Stimulated activated naive B cell treated with anti-CD40 and anti-IgM and Interleukin-4, amounts not matched to agents 10 μg/mL and 1 μg/mL and 100 μg/mL, for 72 hours (primary cell): ENCODE results near the gene ZFP62.
"Not testable (repeated sequence)": the region's sequence is repeated elsewhere in the genome, so short reads cannot be mapped to it uniquely, and the experiment has no call there.

Source experiments
- ATAC-seq, 2 donors: fragments of 150-1000 bp; cut with Tn5 transposase; replicated peaks; 2 replicates each; pipeline ENCODE4 v1.10.0; 2021; ENCODE audit warnings: moderate library complexity in 1 of 2
- DNase-seq: peaks from one replicate; pipeline ENCODE4 v3.0.0; 2021
- H3K27ac Mint-ChIP-seq: one replicate; pipeline ENCODE4 v1.8.0; 2022; ENCODE audit warnings: mild to moderate bottlenecking, mixed read lengths
- H3K27me3 Mint-ChIP-seq, 2 donors: one replicate each; pipeline ENCODE4 v1.8.0; 2022; ENCODE audit warnings: mixed read lengths in 2 of 2
- H3K36me3 Mint-ChIP-seq, 2 donors: one replicate each; pipeline ENCODE4 v1.8.0; 2022; ENCODE audit warnings: mixed read lengths in 2 of 2, mild to moderate bottlenecking in 1 of 2
- H3K4me1 Mint-ChIP-seq, 2 donors: one replicate each; pipeline ENCODE4 v1.8.0; 2022; ENCODE audit warnings: mixed read lengths in 2 of 2, mild to moderate bottlenecking in 1 of 2
- H3K4me3 Mint-ChIP-seq, 2 donors: one replicate each; pipeline ENCODE4 v1.8.0; 2022; ENCODE audit warnings: mild to moderate bottlenecking in 2 of 2, mixed read lengths in 2 of 2, moderate library complexity in 1 of 2
- H3K9me3 Mint-ChIP-seq, 2 donors: one replicate each; pipeline ENCODE4 v1.8.0; 2022; ENCODE audit warnings: mixed read lengths in 2 of 2, mild to moderate bottlenecking in 1 of 2

The ZFP62 gene

DNA sequence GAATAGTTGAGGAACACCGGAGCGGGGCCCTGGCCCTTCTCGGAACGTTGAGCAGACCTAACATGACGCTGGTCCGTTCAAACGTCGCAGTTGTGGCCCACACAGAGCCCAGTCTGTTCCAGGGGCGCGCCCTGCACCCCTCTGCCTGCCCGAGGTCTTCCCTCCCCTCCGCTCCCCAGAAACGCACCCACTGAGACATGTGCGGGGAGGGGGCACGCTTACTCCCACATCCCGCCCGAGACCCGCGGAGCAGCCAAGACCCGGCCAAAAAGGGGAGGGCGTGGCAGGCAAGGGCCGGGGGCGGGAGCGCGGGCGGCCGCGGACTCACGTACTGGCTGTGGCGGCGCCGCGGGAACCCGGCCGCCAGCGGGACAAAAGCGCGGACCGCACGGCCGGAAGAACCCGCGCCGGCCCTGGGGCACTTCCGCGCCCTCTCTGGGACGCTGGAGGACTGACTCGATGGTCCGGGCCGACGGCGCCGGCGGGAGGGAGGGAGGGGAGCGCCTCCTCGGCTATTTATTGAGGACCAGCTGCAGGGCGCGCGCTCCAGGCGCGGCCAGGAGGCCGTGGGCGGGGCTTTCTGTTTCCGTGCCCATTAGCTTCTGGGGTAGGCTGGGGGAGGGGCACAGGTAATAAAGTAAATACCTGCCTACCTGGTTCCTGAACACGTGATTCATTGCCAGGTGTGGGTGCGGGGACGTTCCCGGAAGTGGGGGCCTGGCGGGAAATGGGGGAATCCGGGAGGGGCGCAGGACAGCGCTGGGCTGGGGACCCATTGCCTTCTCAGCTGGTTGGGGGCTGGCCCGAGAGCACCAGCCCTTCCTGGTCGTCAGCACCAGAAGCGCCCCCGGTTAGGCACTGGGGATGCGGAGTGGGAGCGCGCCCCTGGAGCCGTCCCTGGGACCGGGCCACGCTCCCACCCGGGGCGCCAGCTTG lies at the start of gene ZFP62:
TSS of gene ZFP62 (minus strand) at position 390 of the 936 bp plus-strand sequence. CDS start at position 333, 57 bp downstream.
- H3K27ac Mint-ChIP-seq: peak within 1 kb of the TSS; percentile 92
- H3K27me3 Mint-ChIP-seq: peaks cover 0 to 4% of the 10 kb centered on the region in 2 donors
- ATAC-seq: peak; percentile 88 to 90
- no peaks in the 10 kb centered on the region for H3K9me3 Mint-ChIP-seq
- H3K36me3 Mint-ChIP-seq: peaks cover 8 to 20% of the 10 kb centered on the region in 2 donors
- DNase-seq: peak; percentile 88
- peaks cover 13 to 33% of the 10 kb centered on the region in 2 donors for H3K4me1 Mint-ChIP-seq
- peak within 1 kb of the TSS; percentile 87 to 96 for H3K4me3 Mint-ChIP-seq

DNA sequence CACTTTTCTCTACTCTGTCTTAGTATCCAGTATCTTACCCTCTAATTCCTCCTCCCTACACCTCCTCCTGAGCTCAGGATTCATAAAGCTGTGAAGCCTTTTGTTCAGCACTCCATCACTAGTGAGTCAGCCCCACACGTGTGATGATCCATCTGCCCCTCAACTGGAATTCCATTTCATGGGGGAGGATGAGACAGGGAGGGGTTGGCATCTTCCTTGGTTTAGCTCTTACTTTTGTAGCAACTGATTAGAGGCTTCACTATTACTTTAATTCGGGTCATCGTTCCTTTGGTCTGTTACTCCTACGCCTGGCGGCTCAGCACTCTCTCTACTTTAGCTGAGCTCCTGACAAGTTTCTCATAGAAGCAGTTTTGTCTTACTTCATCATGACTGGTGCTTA lies 49.7 kb upstream of the ZFP62 start:
- Mint-ChIP-seq H3K4me1 (no peaks in the 10 kb centered on the region), H3K36me3 (no peaks in the 10 kb centered on the region), H3K27me3 (peaks cover 30 to 32% of the 10 kb centered on the region in 2 donors), H3K27ac (no peak overlapping the region), H3K4me3 (no peak overlapping the region), H3K9me3 (peaks cover 0 to 1% of the 10 kb centered on the region in 2 donors)
- no peak for DNase-seq
- no peak for ATAC-seq

DNA sequence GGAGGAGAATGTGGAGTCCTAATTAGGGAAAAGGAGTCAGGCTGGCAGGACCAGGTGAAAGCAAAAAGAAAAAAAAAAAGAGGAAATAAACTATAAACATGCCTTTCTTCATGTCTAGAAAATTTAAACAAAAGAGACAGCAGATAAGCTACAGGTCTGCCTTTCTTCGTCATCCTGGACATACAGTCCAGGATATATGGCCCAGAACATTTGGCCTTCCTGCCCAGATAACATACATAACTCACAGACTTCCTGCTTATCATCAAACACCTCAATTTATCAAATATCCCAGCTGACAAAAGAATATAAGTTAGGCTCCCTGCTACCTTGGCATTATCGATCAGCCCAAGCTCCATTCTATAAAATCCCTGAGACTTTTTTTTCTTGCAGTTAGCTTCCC lies 49.1 kb upstream of the ZFP62 start:
- Mint-ChIP-seq H3K4me3 (no peak overlapping the region), H3K27me3 (peaks cover 27 to 32% of the 10 kb centered on the region in 2 donors), H3K36me3 (no peaks in the 10 kb centered on the region), H3K4me1 (no peaks in the 10 kb centered on the region), H3K9me3 (peaks cover 0 to 2% of the 10 kb centered on the region in 2 donors), H3K27ac (no peak overlapping the region)
- ATAC-seq (no peak), DNase-seq (no peak)

DNA sequence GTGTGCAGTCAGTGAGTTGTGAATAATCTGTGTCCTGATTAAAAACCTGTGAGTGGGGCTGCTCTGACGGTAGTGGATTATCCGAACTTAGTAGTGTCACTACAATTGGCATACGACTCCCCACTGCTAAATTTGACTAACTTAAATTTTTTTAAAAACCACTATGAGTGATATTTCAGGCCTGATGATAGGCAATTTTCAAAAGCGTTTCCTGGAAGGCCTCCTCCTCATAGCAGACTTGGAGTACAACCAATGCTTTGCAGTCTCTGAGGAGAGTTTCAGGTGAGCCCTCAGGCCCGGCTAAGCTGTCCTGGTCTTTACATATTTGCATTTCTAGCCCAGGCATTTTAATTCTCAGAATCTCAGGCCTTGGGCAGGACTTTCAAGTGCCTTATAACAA lies 48.7 kb upstream of the ZFP62 start:
- Mint-ChIP-seq H3K27me3 (peaks cover 27 to 32% of the 10 kb centered on the region in 2 donors), H3K27ac (no peak overlapping the region), H3K4me3 (no peak overlapping the region), H3K4me1 (no peaks in the 10 kb centered on the region), H3K9me3 (peaks cover 0 to 2% of the 10 kb centered on the region in 2 donors), H3K36me3 (no peaks in the 10 kb centered on the region)
- ATAC-seq (no peak), DNase-seq (no peak)

DNA sequence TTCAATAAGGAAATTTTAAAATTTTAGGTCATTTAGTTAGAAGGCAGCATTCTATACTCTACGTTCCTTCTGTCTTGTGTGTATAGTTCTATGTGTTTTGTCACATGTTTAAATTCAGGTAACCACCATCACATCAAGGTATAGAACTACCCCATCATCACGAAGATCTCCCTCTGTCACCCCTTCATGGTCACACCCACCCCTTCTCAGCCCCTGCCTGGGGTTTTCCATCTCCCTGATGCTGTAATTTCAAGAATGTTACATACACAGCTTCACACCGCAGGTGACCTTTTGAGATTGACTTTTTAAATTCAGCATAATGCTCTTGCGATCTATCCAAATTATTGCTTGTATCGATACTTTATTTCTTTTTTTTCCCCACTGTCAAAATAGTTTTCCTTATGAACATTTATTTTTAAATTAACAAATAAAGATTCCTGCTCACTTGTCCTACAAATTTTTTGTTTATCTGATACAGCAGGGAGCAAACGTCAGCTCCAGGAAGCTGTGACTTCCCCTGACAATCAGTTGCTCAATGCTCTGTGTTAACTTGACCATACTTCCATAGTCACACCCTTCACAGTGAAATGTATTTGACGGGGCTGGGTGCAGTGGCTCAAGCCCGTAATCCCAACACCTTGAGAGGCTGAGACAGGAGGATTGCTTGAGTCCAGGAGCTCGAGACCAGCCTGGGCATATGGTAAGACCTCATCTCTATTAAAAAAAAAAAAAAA lies 48.1 kb upstream of the ZFP62 start:
- H3K36me3 Mint-ChIP-seq: no peaks in the 10 kb centered on the region
- ATAC-seq: no peak
- H3K4me3 Mint-ChIP-seq: no peak overlapping the region
- H3K9me3 Mint-ChIP-seq: peaks cover 0 to 2% of the 10 kb centered on the region in 2 donors
- peaks cover 27 to 32% of the 10 kb centered on the region in 2 donors for H3K27me3 Mint-ChIP-seq
- no peak for DNase-seq
- no peak overlapping the region for H3K27ac Mint-ChIP-seq
- H3K4me1 Mint-ChIP-seq: no peaks in the 10 kb centered on the region

DNA sequence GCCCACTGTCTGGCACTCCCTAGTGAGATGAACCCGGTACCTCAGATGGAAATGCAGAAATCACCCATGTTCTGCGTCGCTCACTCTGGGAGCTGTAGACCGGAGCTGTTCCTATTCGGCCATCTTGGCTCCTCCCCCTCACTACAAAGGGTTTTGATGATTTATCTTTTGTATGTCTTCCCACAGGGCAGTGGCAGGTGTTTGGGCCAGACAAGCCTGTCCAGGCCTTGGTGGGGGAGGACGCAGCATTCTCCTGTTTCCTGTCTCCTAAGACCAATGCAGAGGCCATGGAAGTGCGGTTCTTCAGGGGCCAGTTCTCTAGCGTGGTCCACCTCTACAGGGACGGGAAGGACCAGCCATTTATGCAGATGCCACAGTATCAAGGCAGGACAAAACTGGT lies 47.3 kb upstream of the ZFP62 start:
- no peak overlapping the region for H3K4me3 Mint-ChIP-seq
- H3K27me3 Mint-ChIP-seq: peaks cover 27 to 32% of the 10 kb centered on the region in 2 donors
- no peaks in the 10 kb centered on the region for H3K36me3 Mint-ChIP-seq
- no peak for DNase-seq
- ATAC-seq: no peak
- H3K27ac Mint-ChIP-seq: no peak overlapping the region
- peaks cover 0 to 2% of the 10 kb centered on the region in 2 donors for H3K9me3 Mint-ChIP-seq
- H3K4me1 Mint-ChIP-seq: no peaks in the 10 kb centered on the region

DNA sequence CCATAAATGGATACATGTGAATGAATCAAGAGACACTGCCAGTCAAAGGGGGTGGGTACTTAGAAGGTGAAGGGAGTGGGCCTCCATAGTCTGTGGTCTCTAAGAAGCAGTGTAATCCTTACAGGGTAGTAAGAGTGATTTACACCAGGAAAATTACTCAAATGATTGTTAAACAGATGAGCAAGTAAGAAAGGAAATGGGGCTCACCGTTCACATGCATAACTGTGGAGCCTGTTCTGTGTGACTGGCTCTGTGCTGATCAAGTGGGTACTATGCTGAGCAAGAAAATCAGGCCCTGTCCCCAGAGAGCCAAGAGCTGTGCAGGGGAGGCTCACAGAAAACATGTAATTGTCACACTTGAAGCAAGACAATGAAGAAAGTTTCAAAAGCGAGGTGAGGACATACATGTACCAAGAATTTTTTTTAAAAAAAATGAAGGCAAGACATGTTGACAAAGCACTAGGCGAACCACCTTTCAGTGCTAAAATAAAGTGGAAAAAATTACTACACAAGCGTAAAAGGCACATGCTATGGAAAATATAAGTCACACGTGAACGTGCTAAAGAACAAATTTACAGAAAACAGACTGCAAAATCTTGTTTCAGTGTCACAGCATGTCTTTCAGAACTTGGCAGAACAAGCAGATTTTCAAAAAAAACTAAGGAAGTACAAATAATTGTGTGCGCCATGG lies 40.4 kb upstream of the ZFP62 start:
- Mint-ChIP-seq H3K4me3 (no peak overlapping the region), H3K36me3 (no peaks in the 10 kb centered on the region), H3K9me3 (peaks cover 0 to 2% of the 10 kb centered on the region in 2 donors), H3K27me3 (peaks cover 14 to 19% of the 10 kb centered on the region in 2 donors), H3K4me1 (peaks cover 0 to 2% of the 10 kb centered on the region in 2 donors), H3K27ac (no peak overlapping the region)
- ATAC-seq: no peak
- no peak for DNase-seq

DNA sequence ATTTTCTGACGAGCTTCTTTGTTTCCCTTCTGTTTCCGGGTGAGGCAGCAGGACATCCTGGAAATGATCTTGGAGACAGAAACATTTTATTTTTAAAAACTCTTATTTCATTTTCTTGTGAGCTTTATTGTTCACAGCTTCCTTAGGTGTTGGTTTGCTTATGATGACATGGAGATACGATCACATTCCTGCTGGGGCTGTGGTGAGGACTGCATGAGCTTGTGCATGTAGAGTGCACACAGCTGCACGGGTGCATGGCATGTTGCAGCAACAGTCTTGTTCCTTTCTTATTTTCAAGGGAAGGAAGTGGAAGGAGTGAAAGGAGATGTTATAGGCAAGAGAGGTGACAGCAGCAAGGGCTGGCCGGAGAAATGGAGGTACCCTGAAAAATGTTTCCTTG lies 39.1 kb upstream of the ZFP62 start:
- no peaks in the 10 kb centered on the region for H3K36me3 Mint-ChIP-seq
- H3K4me1 Mint-ChIP-seq: peaks cover 0 to 2% of the 10 kb centered on the region in 2 donors
- DNase-seq: no peak
- no peak overlapping the region for H3K27ac Mint-ChIP-seq
- no peak overlapping the region for H3K4me3 Mint-ChIP-seq
- no peak for ATAC-seq
- peaks cover 14 to 16% of the 10 kb centered on the region in 2 donors for H3K27me3 Mint-ChIP-seq
- H3K9me3 Mint-ChIP-seq: peaks cover 0 to 1% of the 10 kb centered on the region in 2 donors

DNA sequence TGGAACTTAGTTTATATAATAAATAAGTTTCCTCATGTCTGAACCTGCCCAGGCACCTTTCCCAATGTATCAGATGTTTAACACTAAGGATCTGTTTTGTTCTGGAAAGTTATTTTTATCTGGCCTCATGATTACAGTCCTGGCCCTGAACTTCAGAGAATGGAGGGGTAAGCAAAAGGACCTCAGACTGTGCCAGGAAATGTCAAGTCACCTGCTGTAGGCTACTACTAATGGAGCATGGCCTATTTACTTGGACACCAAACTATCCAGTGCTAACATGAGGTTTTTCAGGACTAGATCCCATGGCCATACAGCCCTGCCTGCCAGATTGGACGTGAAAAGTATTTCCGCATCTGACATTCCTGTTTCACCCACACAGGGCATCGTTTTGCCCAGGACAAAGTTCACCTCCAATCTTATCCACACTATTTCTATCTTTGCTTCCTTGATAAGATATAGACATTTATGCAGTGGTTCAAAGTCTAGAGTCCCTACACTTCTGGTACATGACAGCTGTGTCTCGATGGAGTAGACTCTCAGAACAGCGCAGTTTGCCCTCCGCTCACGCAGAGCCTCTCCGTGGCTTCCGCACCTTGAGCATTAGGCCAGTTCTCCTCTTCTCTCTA lies 37.7 kb upstream of the ZFP62 start, which contains the start of gene BTNL8:
TSS of gene BTNL8 (plus strand) at position 539 of the 626 bp plus-strand sequence. CDS start 152 bp downstream, outside the sequence.
- no peak within 1 kb of the TSS for H3K4me3 Mint-ChIP-seq
- ATAC-seq: no peak
- H3K9me3 Mint-ChIP-seq: peaks cover 0 to 1% of the 10 kb centered on the region in 2 donors
- H3K4me1 Mint-ChIP-seq: peaks cover 0 to 2% of the 10 kb centered on the region in 2 donors
- H3K27me3 Mint-ChIP-seq: peaks cover 16 to 17% of the 10 kb centered on the region in 2 donors
- no peak within 1 kb of the TSS for H3K27ac Mint-ChIP-seq
- no peak for DNase-seq
- no peaks in the 10 kb centered on the region for H3K36me3 Mint-ChIP-seq

DNA sequence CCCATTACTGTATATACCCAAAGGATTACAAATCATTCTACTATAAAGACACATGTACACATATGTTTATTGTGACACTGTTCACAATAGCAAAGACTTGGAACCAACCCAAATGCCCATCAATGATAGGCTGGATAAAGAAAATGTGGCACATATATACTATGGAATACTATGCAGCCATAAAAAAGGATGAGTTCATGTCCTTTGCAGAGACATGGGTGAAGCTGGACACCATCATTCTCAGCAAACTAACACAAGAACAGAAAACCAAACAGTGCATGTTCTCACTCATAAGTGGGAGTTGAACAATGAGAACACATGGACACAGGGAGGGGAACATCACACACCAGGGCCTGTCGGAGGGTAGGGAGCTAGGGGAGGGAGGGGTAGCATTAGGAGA lies 34.3 kb upstream of the ZFP62 start:
- H3K4me1 Mint-ChIP-seq, H3K27ac Mint-ChIP-seq, H3K36me3 Mint-ChIP-seq, H3K9me3 Mint-ChIP-seq, H3K4me3 Mint-ChIP-seq, ATAC-seq, DNase-seq: not testable (repeated sequence)
- H3K27me3 Mint-ChIP-seq: peaks cover 42 to 43% of the 10 kb centered on the region in 2 donors

DNA sequence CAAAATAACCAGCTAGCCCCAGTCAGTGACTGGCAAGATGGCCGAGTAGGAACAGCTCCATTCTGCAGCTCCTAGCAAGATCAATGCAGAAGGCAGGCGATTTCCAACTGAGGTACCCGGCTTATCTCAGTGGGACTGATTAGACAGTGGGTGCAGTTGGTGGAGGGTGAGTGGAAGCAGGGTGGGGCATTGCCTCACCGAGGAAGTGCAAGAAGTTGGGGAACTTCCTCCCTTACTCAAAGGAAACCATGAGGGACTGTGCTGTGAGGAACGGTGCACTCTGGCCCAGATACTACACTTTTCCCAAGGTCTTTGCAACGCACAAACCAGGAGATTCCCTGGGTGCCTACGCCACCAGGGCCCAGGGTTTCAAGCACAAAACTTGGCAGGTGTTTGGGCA lies 28.3 kb upstream of the ZFP62 start:
- Mint-ChIP-seq H3K4me3 (no peak overlapping the region), H3K9me3 (peaks cover 0 to 2% of the 10 kb centered on the region in 2 donors), H3K27ac (no peak overlapping the region), H3K27me3 (peaks cover 54 to 71% of the 10 kb centered on the region in 2 donors), H3K4me1 (no peaks in the 10 kb centered on the region), H3K36me3 (no peaks in the 10 kb centered on the region)
- ATAC-seq (no peak), DNase-seq (no peak)

DNA sequence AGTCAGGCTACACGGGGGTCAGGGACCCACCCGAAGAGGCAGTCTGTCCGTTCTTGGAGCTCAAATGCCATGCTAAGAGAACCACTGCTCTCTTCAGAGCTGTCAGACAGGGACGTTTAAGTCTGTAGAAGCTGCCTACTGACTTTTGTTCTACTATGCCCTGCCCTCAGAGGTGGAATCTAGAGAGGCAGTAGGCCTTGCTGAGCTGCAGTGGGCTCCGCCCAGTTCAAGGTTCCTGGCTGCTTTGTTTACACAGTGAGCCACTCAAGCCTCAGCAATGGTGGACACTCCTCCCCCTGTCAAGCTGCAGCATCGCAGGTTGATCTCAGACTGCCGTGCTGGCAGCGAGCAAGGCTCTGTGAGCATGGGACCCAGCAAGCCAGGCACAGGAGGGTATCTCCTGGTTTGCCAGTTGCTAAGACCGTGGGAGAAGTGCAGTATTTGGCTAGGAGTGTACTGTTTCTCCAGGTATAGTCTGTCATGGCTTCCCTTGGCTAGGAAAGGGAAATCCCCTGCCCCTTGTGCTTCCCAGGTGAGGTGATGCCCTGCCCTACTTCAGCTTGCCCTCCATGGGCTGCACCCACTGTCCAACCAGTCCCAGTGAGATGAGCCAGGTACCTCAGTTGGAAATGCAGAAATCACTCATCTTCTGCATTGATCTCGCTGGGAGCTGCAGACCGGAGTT lies 24.9 kb upstream of the ZFP62 start:
- DNase-seq, H3K27ac Mint-ChIP-seq, ATAC-seq, H3K4me3 Mint-ChIP-seq, H3K9me3 Mint-ChIP-seq, H3K4me1 Mint-ChIP-seq, H3K36me3 Mint-ChIP-seq: not testable (repeated sequence)
- H3K27me3 Mint-ChIP-seq: peaks cover 49 to 79% of the 10 kb centered on the region in 2 donors

DNA sequence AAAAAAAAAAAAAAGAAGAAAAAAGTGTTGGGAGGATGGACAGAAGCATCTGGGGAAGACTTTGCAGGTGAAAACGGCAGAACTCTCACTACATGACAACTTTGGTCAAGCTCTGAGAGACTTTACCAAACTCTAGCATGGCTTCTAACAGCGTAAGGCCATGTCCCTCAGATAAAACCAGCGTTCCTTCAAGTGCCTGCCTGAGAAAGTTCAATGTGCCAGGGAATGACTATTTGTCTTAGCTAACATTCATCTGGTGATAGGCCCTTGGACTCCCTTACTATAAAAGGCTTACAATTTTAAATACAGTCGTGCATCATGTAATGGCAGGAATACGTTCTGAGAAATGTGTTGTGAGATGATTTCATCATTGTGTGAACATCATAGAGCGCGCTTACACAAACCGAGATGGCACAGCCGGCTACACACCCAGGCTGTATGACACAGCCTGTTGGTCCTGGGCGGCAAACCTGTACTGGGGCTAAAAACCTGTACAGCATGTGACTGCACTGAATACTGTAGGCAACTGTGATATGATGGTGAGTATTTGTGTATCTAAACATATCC lies 14.9 kb upstream of the ZFP62 start:
- Mint-ChIP-seq H3K4me3 (no peak overlapping the region), H3K36me3 (no peaks in the 10 kb centered on the region), H3K4me1 (peaks cover 8 to 12% of the 10 kb centered on the region in 2 donors), H3K27ac (no peak overlapping the region), H3K9me3 (no peaks in the 10 kb centered on the region), H3K27me3 (peaks cover 0 to 12% of the 10 kb centered on the region in 2 donors)
- ATAC-seq: no peak
- DNase-seq: no peak
